HEK293 (cell line): ENCODE measurements around the gene PLEKHA8.

Experiments
- EGR2 ChIP-seq: fragments of 450-650 bp; formaldehyde crosslinking; IDR thresholded peaks from 2 replicates; pipeline ENCODE4 v1.5.1; 2016; ENCODE audit warnings: low read depth, missing biosample characterization, missing genetic modification characterization
- GLI4 ChIP-seq: fragments of 450-650 bp; formaldehyde crosslinking; IDR thresholded peaks from 2 replicates; pipeline ENCODE4 v1.5.1; 2016; ENCODE audit warnings: missing biosample characterization, missing genetic modification characterization
- HOXA7 ChIP-seq: sonication (generic); formaldehyde crosslinking; IDR thresholded peaks from 2 replicates; pipeline ENCODE4 v1.8.1; 2022; ENCODE audit warnings: missing genetic modification reagents, borderline replicate concordance
- OSR2 ChIP-seq: fragments of 450-650 bp; formaldehyde crosslinking; IDR thresholded peaks from 2 replicates; pipeline ENCODE4 v1.5.1; 2016; ENCODE audit warnings: missing biosample characterization, missing genetic modification characterization
- TRIM28 ChIP-seq: IDR thresholded peaks from 2 replicates; pipeline ENCODE4 v1.6.1; 2011; ENCODE audit warnings: low read length, control low read depth, borderline replicate concordance
- ZBTB11 ChIP-seq: fragments of 450-650 bp; formaldehyde crosslinking; conservative IDR thresholded peaks from 2 replicates; pipeline ENCODE4 v1.5.1; 2016; ENCODE audit warnings: low read depth, missing biosample characterization, missing genetic modification characterization
- ZBTB17 ChIP-seq: fragments of 450-650 bp; formaldehyde crosslinking; IDR thresholded peaks from 2 replicates; pipeline ENCODE4 v1.5.1; 2016; ENCODE audit warnings: missing biosample characterization, missing genetic modification characterization
- ZEB2 ChIP-seq: fragments of 450-650 bp; formaldehyde crosslinking; IDR thresholded peaks from 2 replicates; pipeline ENCODE4 v1.5.1; 2016; ENCODE audit warnings: missing biosample characterization, missing genetic modification characterization
- ZIC2 ChIP-seq: fragments of 450-650 bp; formaldehyde crosslinking; IDR thresholded peaks from 2 replicates; pipeline ENCODE4 v1.5.1; 2016; ENCODE audit warnings: missing biosample characterization, missing genetic modification characterization
- ZNF112 ChIP-seq: fragments of 450-650 bp; formaldehyde crosslinking; IDR thresholded peaks from 2 replicates; pipeline ENCODE4 v1.5.0; 2017; ENCODE audit warnings: missing biosample characterization, missing genetic modification characterization
- ZNF121 ChIP-seq: fragments of 450-650 bp; formaldehyde crosslinking; IDR thresholded peaks from 2 replicates; pipeline ENCODE4 v1.5.1; 2016; ENCODE audit warnings: missing biosample characterization, missing genetic modification characterization
- ZNF148 ChIP-seq: fragments of 450-650 bp; formaldehyde crosslinking; IDR thresholded peaks from 2 replicates; pipeline ENCODE4 v1.5.0; 2017; ENCODE audit warnings: missing biosample characterization, missing genetic modification characterization, borderline replicate concordance
- ZNF324 ChIP-seq: fragments of 450-650 bp; formaldehyde crosslinking; IDR thresholded peaks from 2 replicates; pipeline ENCODE4 v1.5.1; 2016; ENCODE audit warnings: missing biosample characterization, missing genetic modification characterization
- ZNF398 ChIP-seq: fragments of 450-650 bp; formaldehyde crosslinking; IDR thresholded peaks from 2 replicates; pipeline ENCODE4 v1.5.1; 2017; ENCODE audit warnings: missing biosample characterization, missing genetic modification characterization
- ZNF488 ChIP-seq: fragments of 450-650 bp; formaldehyde crosslinking; IDR thresholded peaks from 2 replicates; pipeline ENCODE4 v1.5.1; 2016; ENCODE audit warnings: missing biosample characterization, missing genetic modification characterization
- ZNF521 ChIP-seq: fragments of 450-650 bp; formaldehyde crosslinking; IDR thresholded peaks from 2 replicates; pipeline ENCODE4 v1.5.1; 2017; ENCODE audit warnings: missing biosample characterization, mild to moderate bottlenecking, missing genetic modification characterization
- ZNF555 ChIP-seq: fragments of 450-650 bp; formaldehyde crosslinking; conservative IDR thresholded peaks from 2 replicates; pipeline ENCODE4 v1.5.1; 2017; ENCODE audit warnings: missing biosample characterization, mild to moderate bottlenecking, missing genetic modification characterization, inconsistent platforms
- ZNF558 ChIP-seq: fragments of 450-650 bp; formaldehyde crosslinking; IDR thresholded peaks from 2 replicates; pipeline ENCODE4 v1.5.1; 2016; ENCODE audit warnings: missing biosample characterization, missing genetic modification characterization
- ZNF561 ChIP-seq: fragments of 450-650 bp; IDR thresholded peaks from 2 replicates; pipeline ENCODE4 v1.5.1; 2018; ENCODE audit warnings: missing biosample characterization, missing genetic modification characterization, borderline replicate concordance
- ZNF600 ChIP-seq: fragments of 450-650 bp; formaldehyde crosslinking; IDR thresholded peaks from 2 replicates; pipeline ENCODE4 v1.5.1; 2016; ENCODE audit warnings: missing biosample characterization, missing genetic modification characterization
- ZNF623 ChIP-seq: fragments of 450-650 bp; formaldehyde crosslinking; IDR thresholded peaks from 2 replicates; pipeline ENCODE4 v1.5.1; 2016; ENCODE audit warnings: missing biosample characterization, missing genetic modification characterization
- ZNF701 ChIP-seq: fragments of 450-650 bp; formaldehyde crosslinking; IDR thresholded peaks from 2 replicates; pipeline ENCODE4 v1.5.1; 2016; ENCODE audit warnings: missing biosample characterization, missing genetic modification characterization
- ZNF76 ChIP-seq: fragments of 450-650 bp; formaldehyde crosslinking; IDR thresholded peaks from 2 replicates; pipeline ENCODE4; 2016; ENCODE audit warnings: low read depth, missing biosample characterization, missing genetic modification characterization, borderline replicate concordance
- ZNF768 ChIP-seq: fragments of 450-650 bp; formaldehyde crosslinking; IDR thresholded peaks from 2 replicates; pipeline ENCODE4 v1.5.1; 2018; ENCODE audit warnings: missing biosample characterization, mild to moderate bottlenecking, missing genetic modification characterization
- ZNF791 ChIP-seq: fragments of 450-650 bp; formaldehyde crosslinking; IDR thresholded peaks from 2 replicates; pipeline ENCODE4 v1.5.1; 2016; ENCODE audit warnings: missing biosample characterization, missing genetic modification characterization
- ZNF792 ChIP-seq: fragments of 450-650 bp; formaldehyde crosslinking; IDR thresholded peaks from 2 replicates; pipeline ENCODE4 v1.5.1; 2016; ENCODE audit warnings: missing biosample characterization, missing genetic modification characterization
- ZNF837 ChIP-seq: fragments of 450-650 bp; formaldehyde crosslinking; IDR thresholded peaks from 2 replicates; pipeline ENCODE4 v1.5.1; 2016; ENCODE audit warnings: missing biosample characterization, missing genetic modification characterization
- ZSCAN18 ChIP-seq: fragments of 450-650 bp; formaldehyde crosslinking; IDR thresholded peaks from 2 replicates; pipeline ENCODE4 v1.5.1; 2016; ENCODE audit warnings: missing biosample characterization, missing genetic modification characterization
- ZSCAN23 ChIP-seq: fragments of 450-650 bp; formaldehyde crosslinking; IDR thresholded peaks from 2 replicates; pipeline ENCODE4 v1.5.1; 2016; ENCODE audit warnings: missing biosample characterization, missing genetic modification characterization

The PLEKHA8 gene

GRCh38 chr7:30026229-30027064 lies 1.8 kb upstream of the PLEKHA8 start, which contains the start of gene FKBP14 (continued):
- TF ChIP-seq ZNF600 (tag by site-specific recombination) = peak; percentile 30; the same call in 1 of the 2 replicates
- no peak for TF ChIP-seq ZNF792
- TF ChIP-seq ZEB2 (tag by site-specific recombination) = peak; percentile 51; the same call in 1 of the 2 replicates
- 0 out of 2 replicates have a peak, but pooled peaks have one; percentile 25 for TF ChIP-seq ZBTB11 (tag by site-specific recombination)
- peak; percentile 78; the same call in 1 of the 2 replicates for TF ChIP-seq ZIC2 (tag by site-specific recombination)
- TF ChIP-seq ZNF837 = no peak
- no peak for TF ChIP-seq ZNF768 (tag by site-specific recombination)
- no peak for TF ChIP-seq ZNF623 (tag by site-specific recombination)
- no peak for TF ChIP-seq ZNF398 (tag by site-specific recombination)
- no peak for TF ChIP-seq HOXA7 (CRISPR knock-in tag)
- TF ChIP-seq GLI4 = no peak
- TF ChIP-seq ZNF521 (tag by site-specific recombination) = no peak
- no peak for TF ChIP-seq ZNF561 (tag by site-specific recombination)
- no peak for TF ChIP-seq ZNF121
- TF ChIP-seq EGR2 (tag by site-specific recombination) = no peak
- TF ChIP-seq TRIM28 = no peak
- TF ChIP-seq ZBTB17 (tag by site-specific recombination) = peak; percentile 70
- TF ChIP-seq ZNF324 (tag by site-specific recombination) = 0 out of 2 replicates have a peak, but pooled peaks have one; percentile 35
- no peak for TF ChIP-seq ZNF558 (tag by site-specific recombination)
- no peak for TF ChIP-seq ZNF76 (tag by site-specific recombination)
- TF ChIP-seq ZNF488 = no peak
- TF ChIP-seq ZNF791 (tag by site-specific recombination) = no peak
- no peak for TF ChIP-seq ZNF701
- no peak for TF ChIP-seq ZNF148 (tag by site-specific recombination)
- TF ChIP-seq OSR2 = no peak
- no peak for TF ChIP-seq ZNF112 (tag by site-specific recombination)
- TF ChIP-seq ZSCAN23 (tag by site-specific recombination) = no peak
- TF ChIP-seq ZSCAN18 (tag by site-specific recombination) = no peak
- TF ChIP-seq ZNF555 = no peak
